ENCODE data around the gene CA10.

The CA10 gene

GRCh38 chr17:51830451-51830850 is 328.1 kb downstream of the CA10 start:
- H3K4me3 ChIP-seq (ENCODE audit: low read depth, low read length): no peak overlapping the region
- no peak for TF ChIP-seq CTCF (IDR thresholded peaks at IDR 0.05; ENCODE audit: low read depth, low read length)

GRCh38 chr17:51828901-51829300 is 329.6 kb downstream of the CA10 start:
- H3K4me3 ChIP-seq (ENCODE audit: low read depth, low read length): no peak overlapping the region
- no peak for TF ChIP-seq CTCF (IDR thresholded peaks at IDR 0.05; ENCODE audit: low read depth, low read length)

DNA sequence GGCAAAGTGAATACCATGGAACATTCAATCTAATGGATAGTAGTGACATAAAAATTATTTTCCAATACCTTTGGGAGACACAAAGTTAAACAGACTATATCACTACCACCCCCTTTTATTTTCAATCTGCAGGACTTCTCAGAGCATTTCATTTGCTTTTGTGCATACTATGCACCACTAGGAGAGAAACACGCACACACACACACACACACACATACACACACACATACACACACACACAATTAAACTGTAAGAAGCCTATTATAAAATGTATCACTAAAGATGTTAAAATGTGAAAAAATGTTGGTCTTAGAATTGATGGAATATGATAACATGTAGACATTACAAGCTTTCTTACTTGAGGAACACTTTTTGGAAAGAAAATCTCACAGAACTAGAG is 331.4 kb downstream of the CA10 start:
- no peak for TF ChIP-seq CTCF (IDR thresholded peaks at IDR 0.05; ENCODE audit: low read depth, low read length)
- no peak overlapping the region for H3K4me3 ChIP-seq (ENCODE audit: low read depth, low read length)

DNA sequence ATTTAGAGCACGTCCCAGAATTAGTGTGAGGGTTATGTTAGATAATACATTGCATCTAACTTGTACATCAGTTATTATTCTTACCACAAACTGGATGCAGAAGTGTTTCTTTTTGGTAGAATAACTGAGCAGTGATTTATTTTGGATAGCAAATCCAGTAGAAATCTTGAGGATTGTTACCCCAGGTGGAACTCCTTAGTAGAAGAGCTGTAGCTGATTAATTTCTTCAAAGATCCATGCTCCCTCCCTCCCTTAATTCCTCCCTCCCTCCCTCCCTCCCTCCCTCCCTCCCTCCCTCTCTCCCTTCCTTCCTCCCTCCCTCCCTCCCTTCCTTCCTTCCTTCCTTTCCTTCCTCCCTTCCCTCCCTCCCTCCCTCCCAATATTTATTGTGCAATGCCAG is 337.7 kb downstream of the CA10 start:
- no peak for TF ChIP-seq CTCF (IDR thresholded peaks at IDR 0.05; ENCODE audit: low read depth, low read length)

GRCh38 chr17:51820252-51820651 is 338.3 kb downstream of the CA10 start:
- H3K4me3 ChIP-seq (ENCODE audit: low read depth, low read length): no peak overlapping the region
- no peak for TF ChIP-seq CTCF (IDR thresholded peaks at IDR 0.05; ENCODE audit: low read depth, low read length)

More for the DNA sequence above, 337.7 kb downstream of the CA10 start:
- no peak overlapping the region for H3K4me3 ChIP-seq (ENCODE audit: low read depth, low read length)

- no peak for TF ChIP-seq CTCF (IDR thresholded peaks at IDR 0.05; ENCODE audit: low read depth, low read length)
- H3K4me3 ChIP-seq (ENCODE audit: low read depth, low read length): no peak overlapping the region
Measured at GRCh38 chr17:51819341-51820219, 338.9 kb downstream of the CA10 start.

GRCh38 chr17:51818777-51819176 is 339.7 kb downstream of the CA10 start:
- no peak overlapping the region for H3K4me3 ChIP-seq (ENCODE audit: low read depth, low read length)
- TF ChIP-seq CTCF (IDR thresholded peaks at IDR 0.05; ENCODE audit: low read depth, low read length): no peak

All from WI38 (cell line).